Measurements from ENCODE around the gene ARHGAP26. TPM values are rescaled to one million over a fixed set of nuclear protein-coding genes. Genes with fewer than 3 reads are reported as not detected.

Gene ARHGAP26
- total RNA-seq, 1 experiment from 2014 or later = 65.5 TPM

DNA sequence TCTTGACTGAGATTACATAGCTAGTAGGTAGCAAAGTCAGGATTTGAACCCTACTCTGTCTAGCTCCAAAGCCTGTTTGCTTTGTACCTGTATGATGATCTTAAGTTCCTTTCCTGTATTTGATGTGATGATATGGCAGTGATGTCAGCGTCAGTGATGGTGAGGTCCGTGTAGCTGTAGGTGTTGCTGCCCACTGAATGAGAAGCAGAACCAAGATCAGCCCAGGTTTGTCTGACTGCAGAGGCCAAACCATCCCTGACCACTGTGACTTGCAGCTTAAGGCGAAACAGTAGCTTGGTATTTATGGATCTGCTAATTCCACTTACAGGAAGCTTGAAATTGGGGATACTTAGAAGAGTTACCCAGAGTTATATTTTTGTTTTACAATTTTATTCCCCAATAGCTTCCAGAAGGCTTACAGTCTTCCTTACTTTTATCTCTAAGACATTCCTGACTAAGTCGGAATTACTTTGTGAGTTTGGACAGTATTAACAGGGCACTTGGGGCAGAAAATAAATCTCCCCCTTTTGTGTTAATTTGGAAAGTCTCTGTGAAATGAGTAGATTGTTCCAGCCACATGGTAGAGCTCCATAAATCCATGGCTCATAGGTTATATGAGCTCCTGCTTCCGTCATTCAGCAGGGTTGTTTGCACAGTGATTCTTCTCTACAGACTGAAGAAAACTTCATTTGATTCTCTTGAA, 359.9 kb downstream of the ARHGAP26 start:
- no TSS peak for BruUV-seq (replicated peaks)
- in situ Hi-C loops (cut with HindIII; ENCODE audit: low pct_unique_long_range_greater_than_20kb, low sequenced_read_pairs) = no loop called here

DNA sequence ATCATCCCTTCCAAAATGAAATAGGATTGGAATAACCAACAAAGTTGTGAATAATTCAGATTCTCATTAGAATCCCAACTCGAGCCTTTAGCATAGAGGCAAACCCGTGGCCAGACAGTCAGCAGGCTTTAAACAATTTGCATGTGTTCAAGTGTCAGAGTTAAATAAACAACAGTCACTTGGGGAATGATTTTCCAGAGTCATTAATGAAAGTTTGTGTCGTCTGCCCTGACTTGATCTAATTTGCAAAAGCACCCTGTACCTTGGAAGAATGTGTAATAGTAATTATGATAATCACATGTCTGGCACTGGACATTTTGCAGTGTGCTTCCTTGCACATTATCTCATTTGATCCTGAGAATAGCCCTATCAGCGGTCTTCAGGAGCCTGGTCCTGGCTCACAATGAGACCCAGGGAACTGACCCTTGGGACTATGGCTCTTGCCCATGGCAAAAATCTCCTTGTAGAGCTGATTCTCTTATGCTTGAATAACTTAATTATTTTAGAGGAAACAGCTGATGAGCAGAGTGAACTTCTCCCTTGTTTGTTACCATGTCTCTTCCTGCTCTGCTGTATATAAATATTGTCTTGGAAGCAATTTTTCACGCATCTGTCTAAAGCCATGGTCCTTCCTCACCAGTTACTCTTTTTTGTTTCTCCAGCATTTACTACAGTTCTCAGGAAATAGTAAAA, 360.6 kb downstream of the ARHGAP26 start:
- H3K27me3 ChIP-seq (ENCODE audit: control insufficient read depth, insufficient read depth, low read length) = no peaks in the 10 kb centered on the region
- H3K4me1 ChIP-seq (ENCODE audit: control insufficient read depth, insufficient read depth, low read length) = no peaks in the 10 kb centered on the region
- POLR2A ChIA-PET = no interaction called here
- intact Hi-C loops (cut with micrococcal nuclease; ENCODE audit: unreplicated experiment) = no loop called here
- in situ Hi-C loops (cut with HindIII; ENCODE audit: low pct_unique_long_range_greater_than_20kb, low sequenced_read_pairs) = no loop called here
- no peak overlapping the region for H3K27ac ChIP-seq (ENCODE audit: low read length)
- DNase-seq (ENCODE audit: low read depth, low spot score) = no peak
- CTCF ChIA-PET = no interaction called here
- H3K9me3 ChIP-seq (ENCODE audit: control insufficient read depth, insufficient read depth, low read depth, low read length) = no peaks in the 10 kb centered on the region
- ATAC-seq = no peak
- TF ChIP-seq, protein P1, sequence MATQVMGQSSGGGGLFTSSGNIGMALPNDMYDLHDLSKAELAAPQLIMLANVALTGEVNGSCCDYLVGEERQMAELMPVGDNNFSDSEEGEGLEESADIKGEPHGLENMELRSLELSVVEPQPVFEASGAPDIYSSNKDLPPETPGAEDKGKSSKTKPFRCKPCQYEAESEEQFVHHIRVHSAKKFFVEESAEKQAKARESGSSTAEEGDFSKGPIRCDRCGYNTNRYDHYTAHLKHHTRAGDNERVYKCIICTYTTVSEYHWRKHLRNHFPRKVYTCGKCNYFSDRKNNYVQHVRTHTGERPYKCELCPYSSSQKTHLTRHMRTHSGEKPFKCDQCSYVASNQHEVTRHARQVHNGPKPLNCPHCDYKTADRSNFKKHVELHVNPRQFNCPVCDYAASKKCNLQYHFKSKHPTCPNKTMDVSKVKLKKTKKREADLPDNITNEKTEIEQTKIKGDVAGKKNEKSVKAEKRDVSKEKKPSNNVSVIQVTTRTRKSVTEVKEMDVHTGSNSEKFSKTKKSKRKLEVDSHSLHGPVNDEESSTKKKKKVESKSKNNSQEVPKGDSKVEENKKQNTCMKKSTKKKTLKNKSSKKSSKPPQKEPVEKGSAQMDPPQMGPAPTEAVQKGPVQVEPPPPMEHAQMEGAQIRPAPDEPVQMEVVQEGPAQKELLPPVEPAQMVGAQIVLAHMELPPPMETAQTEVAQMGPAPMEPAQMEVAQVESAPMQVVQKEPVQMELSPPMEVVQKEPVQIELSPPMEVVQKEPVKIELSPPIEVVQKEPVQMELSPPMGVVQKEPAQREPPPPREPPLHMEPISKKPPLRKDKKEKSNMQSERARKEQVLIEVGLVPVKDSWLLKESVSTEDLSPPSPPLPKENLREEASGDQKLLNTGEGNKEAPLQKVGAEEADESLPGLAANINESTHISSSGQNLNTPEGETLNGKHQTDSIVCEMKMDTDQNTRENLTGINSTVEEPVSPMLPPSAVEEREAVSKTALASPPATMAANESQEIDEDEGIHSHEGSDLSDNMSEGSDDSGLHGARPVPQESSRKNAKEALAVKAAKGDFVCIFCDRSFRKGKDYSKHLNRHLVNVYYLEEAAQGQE (IDR thresholded peaks at IDR 0.05; ENCODE audit: insufficient read depth in 1 of 2, low read depth in 2 of 2, low read length in 1 of 2) = no peak
- TF ChIP-seq TCF7L2 (IDR thresholded peaks at IDR 0.05; ENCODE audit: low read depth, low read length) (no peak), POLR2AphosphoS5 (IDR thresholded peaks at IDR 0.05; ENCODE audit: low read depth, low read length) (no peak), SIN3A (IDR thresholded peaks at IDR 0.05; ENCODE audit: borderline replicate concordance, insufficient read depth, low read depth, low read length) (no peak)
- TF ChIP-seq, protein P2, sequence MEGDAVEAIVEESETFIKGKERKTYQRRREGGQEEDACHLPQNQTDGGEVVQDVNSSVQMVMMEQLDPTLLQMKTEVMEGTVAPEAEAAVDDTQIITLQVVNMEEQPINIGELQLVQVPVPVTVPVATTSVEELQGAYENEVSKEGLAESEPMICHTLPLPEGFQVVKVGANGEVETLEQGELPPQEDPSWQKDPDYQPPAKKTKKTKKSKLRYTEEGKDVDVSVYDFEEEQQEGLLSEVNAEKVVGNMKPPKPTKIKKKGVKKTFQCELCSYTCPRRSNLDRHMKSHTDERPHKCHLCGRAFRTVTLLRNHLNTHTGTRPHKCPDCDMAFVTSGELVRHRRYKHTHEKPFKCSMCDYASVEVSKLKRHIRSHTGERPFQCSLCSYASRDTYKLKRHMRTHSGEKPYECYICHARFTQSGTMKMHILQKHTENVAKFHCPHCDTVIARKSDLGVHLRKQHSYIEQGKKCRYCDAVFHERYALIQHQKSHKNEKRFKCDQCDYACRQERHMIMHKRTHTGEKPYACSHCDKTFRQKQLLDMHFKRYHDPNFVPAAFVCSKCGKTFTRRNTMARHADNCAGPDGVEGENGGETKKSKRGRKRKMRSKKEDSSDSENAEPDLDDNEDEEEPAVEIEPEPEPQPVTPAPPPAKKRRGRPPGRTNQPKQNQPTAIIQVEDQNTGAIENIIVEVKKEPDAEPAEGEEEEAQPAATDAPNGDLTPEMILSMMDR (IDR thresholded peaks at IDR 0.05) = no peak
- H3K4me3 ChIP-seq (ENCODE audit: low read depth in 2 of 2, low read length in 2 of 2) = no peak overlapping the region
- peaks cover 3% of the 10 kb centered on the region; the same call in 1 of the 2 replicates for H3K36me3 ChIP-seq (ENCODE audit: control insufficient read depth, insufficient read depth, low read length)
- BruUV-seq (replicated peaks) = no TSS peak

More for the DNA sequence above, 359.9 kb downstream of the ARHGAP26 start:
- intact Hi-C loops (cut with micrococcal nuclease; ENCODE audit: unreplicated experiment) = no loop called here
- peaks cover 3% of the 10 kb centered on the region; the same call in 1 of the 2 replicates for H3K36me3 ChIP-seq (ENCODE audit: control insufficient read depth, insufficient read depth, low read length)
- TF ChIP-seq TCF7L2 (IDR thresholded peaks at IDR 0.05; ENCODE audit: low read depth, low read length) = no peak
- TF ChIP-seq, protein P2 (IDR thresholded peaks at IDR 0.05) = no peak
- TF ChIP-seq, protein P1 (IDR thresholded peaks at IDR 0.05; ENCODE audit: insufficient read depth in 1 of 2, low read depth in 2 of 2, low read length in 1 of 2) = no peak
- no peak for TF ChIP-seq POLR2AphosphoS5 (IDR thresholded peaks at IDR 0.05; ENCODE audit: low read depth, low read length)
- no peak overlapping the region for H3K27ac ChIP-seq (ENCODE audit: low read length)
- H3K27me3 ChIP-seq (ENCODE audit: control insufficient read depth, insufficient read depth, low read length) = no peaks in the 10 kb centered on the region
- ATAC-seq = no peak
- no peak overlapping the region for H3K4me3 ChIP-seq (ENCODE audit: low read depth in 2 of 2, low read length in 2 of 2)
- ChIA-PET POLR2A (no interaction called here), CTCF (no interaction called here)
- no peak for DNase-seq (ENCODE audit: low read depth, low spot score)
- no peaks in the 10 kb centered on the region for H3K4me1 ChIP-seq (ENCODE audit: control insufficient read depth, insufficient read depth, low read length)
- H3K9me3 ChIP-seq (ENCODE audit: control insufficient read depth, insufficient read depth, low read depth, low read length) = no peaks in the 10 kb centered on the region
